GM12891 (cell line): ENCODE measurements around the gene PIK3C2B.

ENCODE experiments used
- POLR2A ChIP-seq: IDR thresholded peaks from 2 replicates; pipeline ENCODE4 v1.6.1; 2011; ENCODE audit warnings: low read depth, low read length, control low read depth
- POLR2AphosphoS5 ChIP-seq: IDR thresholded peaks from 2 replicates; pipeline ENCODE4 v1.6.1; 2011; ENCODE audit warnings: low read depth, low read length, control low read depth
- POU2F2 ChIP-seq: IDR thresholded peaks from 2 replicates; pipeline ENCODE4 v1.6.1; 2011; ENCODE audit warnings: low read depth, mild to moderate bottlenecking, control low read depth, low read length, moderate library complexity
- TAF1 ChIP-seq: IDR thresholded peaks from 2 replicates; pipeline ENCODE4 v1.6.1; 2011; ENCODE audit warnings: low read depth, low read length, control low read depth

GRCh38 chr1:204460346-204460745 lies 34.3 kb downstream of the PIK3C2B start:
- no peak for TF ChIP-seq POLR2A
- TF ChIP-seq POLR2AphosphoS5, result no peak
- TF ChIP-seq TAF1, result no peak
- TF ChIP-seq POU2F2, result no peak
